ENCODE data around the gene MED15.
"Not testable (repeated sequence)": the region's sequence is repeated elsewhere in the genome, so short reads cannot be mapped to it uniquely, and the experiment has no call there.

The MED15 gene

GRCh38 chr22:20605328-20605727 is 97.9 kb downstream of the MED15 start:
- intact Hi-C loops (cut with DNase I), result no loop called here
- no peak for DNase-seq

GRCh38 chr22:20606041-20606783 is 98.8 kb downstream of the MED15 start:
- intact Hi-C loops (cut with DNase I), result no loop called here
- peak; percentile 15 to 79 (median 58) for DNase-seq

GRCh38 chr22:20606784-20607128 is 99.3 kb downstream of the MED15 start:
- intact Hi-C loops (cut with DNase I), result no loop called here

GRCh38 chr22:20607157-20607907 is 99.9 kb downstream of the MED15 start:
- DNase-seq, result no peak
- intact Hi-C loops (cut with DNase I), result no loop called here

More at GRCh38 chr22:20606784-20607128, 99.3 kb downstream of the MED15 start:
- no peak for DNase-seq

GRCh38 chr22:20610243-20610686 is 102.9 kb downstream of the MED15 start:
- intact Hi-C loops (cut with DNase I), result loop anchor here (10.0 kb wide), 1 partner anchor 65 kb away; no protein-coding TSS in a partner anchor

GRCh38 chr22:20610757-20611156 is 103.3 kb downstream of the MED15 start:
- intact Hi-C loops (cut with DNase I), result loop anchor here (10.0 kb wide), 1 partner anchor 64 kb away; no protein-coding TSS in a partner anchor

More at GRCh38 chr22:20610243-20610686, 102.9 kb downstream of the MED15 start:
- DNase-seq, result no peak

GRCh38 chr22:20611418-20611817 is 104.0 kb downstream of the MED15 start:
- DNase-seq, result no peak
- intact Hi-C loops (cut with DNase I), result loop anchor here (10.0 kb wide), 1 partner anchor 63 kb away; no protein-coding TSS in a partner anchor

More at GRCh38 chr22:20610757-20611156, 103.3 kb downstream of the MED15 start:
- no peak for DNase-seq

GRCh38 chr22:20613301-20613700 is 105.9 kb downstream of the MED15 start:
- no peak for DNase-seq
- intact Hi-C loops (cut with DNase I), result loop anchor here (10.0 kb wide), 1 partner anchor 62 kb away; no protein-coding TSS in a partner anchor

GRCh38 chr22:20615021-20615420 is 107.6 kb downstream of the MED15 start:
- intact Hi-C loops (cut with DNase I), result loop anchor here (10.0 kb wide), 1 partner anchor 60 kb away; no protein-coding TSS in a partner anchor
- no peak for DNase-seq

GRCh38 chr22:20615533-20616450 is 108.4 kb downstream of the MED15 start:
- no peak for DNase-seq
- intact Hi-C loops (cut with DNase I), result loop anchor here (10.0 kb wide), 1 partner anchor 59 kb away; no protein-coding TSS in a partner anchor

GRCh38 chr22:20616451-20617043 is 109.1 kb downstream of the MED15 start:
- no peak for DNase-seq
- intact Hi-C loops (cut with DNase I), result loop anchor here (10.0 kb wide), 1 partner anchor 58 kb away; no protein-coding TSS in a partner anchor

- DNase-seq, result no peak
- intact Hi-C loops (cut with DNase I), result loop anchor here (10.0 kb wide), 1 partner anchor 56 kb away; no protein-coding TSS in a partner anchor
These were observed 111.1 kb downstream of the MED15 start for GRCh38 chr22:20618488-20618887.

- DNase-seq, result no peak
- intact Hi-C loops (cut with DNase I), result loop anchor here (10.0 kb wide), 1 partner anchor 56 kb away; no protein-coding TSS in a partner anchor
These were observed 111.9 kb downstream of the MED15 start for GRCh38 chr22:20619045-20619892.

- intact Hi-C loops (cut with DNase I), result loop anchor here (10.0 kb wide), 1 partner anchor 55 kb away; no protein-coding TSS in a partner anchor
- DNase-seq, result not testable (repeated sequence)
These were observed 112.4 kb downstream of the MED15 start for GRCh38 chr22:20619893-20620194.

GRCh38 chr22:20621162-20621561 is 113.8 kb downstream of the MED15 start:
- DNase-seq, result no peak
- intact Hi-C loops (cut with DNase I), result no loop called here

- intact Hi-C loops (cut with DNase I), result no loop called here
- no peak for DNase-seq
These were observed 115.4 kb downstream of the MED15 start for GRCh38 chr22:20622650-20623339.

GRCh38 chr22:20624161-20624616 is 116.8 kb downstream of the MED15 start:
- no peak for DNase-seq
- intact Hi-C loops (cut with DNase I), result no loop called here
